Aorta (tissue), 5 donors: Measurements from ENCODE around the gene CAV3. TPM values are rescaled to one million over a fixed set of nuclear protein-coding genes. Genes with fewer than 3 reads are reported as not detected.

ENCODE experiments used
- ATAC-seq: fragments of 200-7000 bp; cut with Tn5 transposase; one replicate; pipeline ENCODE4 v1.9.1; 2022; ENCODE audit warnings: moderate library complexity; ENCODE audit not compliant: low FRiP score
- DNase-seq, 2 donors: peaks; one replicate each; pipeline ENCODE4 v3.0.0-alpha.2; 2020
- H3K27ac ChIP-seq, 2 donors: one replicate each; pipeline ENCODE4 v1.5.1; 2013; ENCODE audit warnings: low read length in 2 of 2, mild to moderate bottlenecking in 2 of 2, moderate library complexity in 2 of 2, control low read depth in 1 of 2, inconsistent platforms in 1 of 2, low read depth in 1 of 2
- H3K27me3 ChIP-seq, 2 donors: one replicate each; pipeline ENCODE4 v1.6.1; 2013; ENCODE audit warnings: control low read depth in 1 of 2, low read length in 1 of 2, mild to moderate bottlenecking in 1 of 2, moderate library complexity in 1 of 2; ENCODE audit not compliant: insufficient read depth in 2 of 2, control insufficient read depth in 1 of 2
- H3K36me3 ChIP-seq, 2 donors: one replicate each; pipeline ENCODE4 v1.6.1; 2013; ENCODE audit warnings: control low read depth in 1 of 2, low read length in 1 of 2, mild to moderate bottlenecking in 1 of 2; ENCODE audit not compliant: insufficient read depth in 2 of 2, control insufficient read depth in 1 of 2
- H3K4me1 ChIP-seq, 2 donors: one replicate each; pipeline ENCODE4 v1.6.1; 2013; ENCODE audit warnings: low read length in 2 of 2, control low read depth in 1 of 2, mild to moderate bottlenecking in 1 of 2, moderate library complexity in 1 of 2; ENCODE audit not compliant: insufficient read depth in 2 of 2, control insufficient read depth in 1 of 2
- H3K4me3 ChIP-seq, 2 donors: one replicate each; pipeline ENCODE4 v1.5.1; 2013; ENCODE audit warnings: low read length in 2 of 2, control low read depth in 1 of 2, mild to moderate bottlenecking in 1 of 2
- H3K9me3 ChIP-seq: one replicate; pipeline ENCODE4 v1.6.1; 2013; ENCODE audit warnings: mild to moderate bottlenecking, low read length; ENCODE audit not compliant: control insufficient read depth
- WGBS, 2 donors: extraction: QIAGEN DNeasy Blood & Tissue Kit; methylation state at CpG; one replicate each; pipeline ENCODE4 v1.1.7; 2013; 5-methylcytosine and 5-hydroxymethylcytosine counted together
- intact Hi-C, 2 donors: fragments of 100-400 bp; cut with DNase I; formaldehyde crosslinking; loops; one replicate each; pipeline versions ENCODE4 v1.14.2 to v1.15.0; 2022
- polyA plus RNA-seq, 2 donors: library from polyadenylated mRNA; stranded (reverse); fragments of 200-250 nt; gene quantifications; one replicate each; pipeline ENCODE4 v1.2.3, GENCODE V29; 2013
- total RNA-seq, 2 donors: library from RNA; stranded (reverse); fragmentation: NEBNext Ultra II Directional; extraction: Animal tissue kit (Norgen Biotek cat#: 25700); gene quantifications; one replicate each; pipeline ENCODE4 v1.2.1, GENCODE V29; 2021
- donor health status: healthy with polysubstance abuse.
- donor health status: Bipolar disorder and iron deficiency.
- donor health status: DM: no; HTN: no; CAD: no.
- donor health status: DM: no; HTN: no; CAD: no.
- donor health status: DM: yes; HTN: yes; CAD: no.

Gene CAV3
- total and polyA plus RNA-seq, 4 donors = 0.25 TPM; not detected in 3

GRCh38 chr3:8741581-8742261 lies 8.1 kb downstream of the CAV3 start:
- Histone ChIP-seq H3K4me1 (no peaks in the 10 kb centered on the region), H3K27me3 (no peaks in the 10 kb centered on the region), H3K36me3 (no peaks in the 10 kb centered on the region), H3K27ac (no peak overlapping the region), H3K9me3 (no peaks in the 10 kb centered on the region), H3K4me3 (no peak overlapping the region)
- DNase-seq (peak in 1 of 2 donors; percentile 64), ATAC-seq (no peak)
- 7% methylated on average over 13 of the region's 13 CpGs for WGBS, 2 donors
- intact Hi-C loops = no loop called here

- no peaks in the 10 kb centered on the region for H3K27me3 ChIP-seq
- 62 to 95% methylated on average over 6 of the region's 6 CpGs for WGBS, 2 donors
Observed at GRCh38 chr3:8743021-8743601, 9.5 kb downstream of the CAV3 start.

DNA sequence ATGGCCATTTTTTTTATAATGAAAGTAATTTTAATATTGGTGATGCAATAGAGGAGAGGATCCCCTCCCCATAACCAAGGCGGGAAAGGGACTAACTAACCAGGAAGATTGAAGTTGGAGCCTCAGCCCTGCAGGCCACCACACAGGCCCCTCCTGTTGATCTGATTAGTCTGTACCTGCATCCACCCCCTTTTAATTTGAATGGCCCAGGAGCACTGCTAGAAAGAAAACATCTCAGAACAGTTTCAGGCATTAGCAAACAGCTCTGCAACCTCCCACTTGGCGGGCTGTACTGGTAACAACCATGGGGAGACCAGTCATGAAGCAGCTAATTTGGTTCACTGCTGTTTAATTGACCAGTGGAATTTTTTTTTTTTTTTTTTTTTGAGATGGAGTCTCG lies 10.3 kb downstream of the CAV3 start:
- Histone ChIP-seq H3K27ac (no peak overlapping the region), H3K4me1 (no peaks in the 10 kb centered on the region), H3K36me3 (no peaks in the 10 kb centered on the region), H3K4me3 (no peak overlapping the region), H3K9me3 (no peaks in the 10 kb centered on the region), H3K27me3 (no peaks in the 10 kb centered on the region)
- intact Hi-C loops = no loop called here
- DNase-seq = peak in 1 of 2 donors; percentile 20
- ATAC-seq = no peak
- WGBS, 2 donors = 94 to 100% methylated on average over 3 of the region's 3 CpGs

More at GRCh38 chr3:8743021-8743601, 9.5 kb downstream of the CAV3 start:
- Histone ChIP-seq H3K9me3 (no peaks in the 10 kb centered on the region), H3K4me1 (no peaks in the 10 kb centered on the region), H3K4me3 (no peak overlapping the region), H3K27ac (no peak overlapping the region), H3K36me3 (no peaks in the 10 kb centered on the region)
- ATAC-seq = no peak
- DNase-seq = peak in 1 of 2 donors; percentile 25
- intact Hi-C loops = no loop called here

GRCh38 chr3:8745619-8746370 lies 12.2 kb downstream of the CAV3 start:
- Histone ChIP-seq H3K4me3 (no peak overlapping the region), H3K4me1 (no peaks in the 10 kb centered on the region), H3K27ac (no peak overlapping the region), H3K9me3 (no peaks in the 10 kb centered on the region), H3K36me3 (no peaks in the 10 kb centered on the region), H3K27me3 (no peaks in the 10 kb centered on the region)
- 94 to 95% methylated on average over 25 of the region's 25 CpGs for WGBS, 2 donors
- intact Hi-C loops = no loop called here
- ATAC-seq (no peak), DNase-seq (peak in 1 of 2 donors; percentile 67)

GRCh38 chr3:8746780-8747345 lies 13.3 kb downstream of the CAV3 start:
- H3K4me1 ChIP-seq = no peaks in the 10 kb centered on the region
- peak in 1 of 2 donors; percentile 10 for DNase-seq
- H3K27me3 ChIP-seq = no peaks in the 10 kb centered on the region
- no peak overlapping the region for H3K4me3 ChIP-seq
- 55 to 57% methylated on average over 7 of the region's 7 CpGs for WGBS, 2 donors
- intact Hi-C loops = no loop called here
- no peak for ATAC-seq
- H3K9me3 ChIP-seq = no peaks in the 10 kb centered on the region
- no peak overlapping the region for H3K27ac ChIP-seq
- no peaks in the 10 kb centered on the region for H3K36me3 ChIP-seq

GRCh38 chr3:8749316-8749715 lies 15.7 kb downstream of the CAV3 start:
- H3K4me3 ChIP-seq = no peak overlapping the region
- H3K27me3 ChIP-seq = no peaks in the 10 kb centered on the region
- intact Hi-C loops = no loop called here
- DNase-seq (peak in 1 of 2 donors; percentile 31), ATAC-seq (no peak)
- H3K4me1 ChIP-seq = no peaks in the 10 kb centered on the region
- H3K9me3 ChIP-seq = no peaks in the 10 kb centered on the region
- 62 to 94% methylated on average over 3 of the region's 3 CpGs for WGBS, 2 donors
- no peak overlapping the region for H3K27ac ChIP-seq
- no peaks in the 10 kb centered on the region for H3K36me3 ChIP-seq

DNA sequence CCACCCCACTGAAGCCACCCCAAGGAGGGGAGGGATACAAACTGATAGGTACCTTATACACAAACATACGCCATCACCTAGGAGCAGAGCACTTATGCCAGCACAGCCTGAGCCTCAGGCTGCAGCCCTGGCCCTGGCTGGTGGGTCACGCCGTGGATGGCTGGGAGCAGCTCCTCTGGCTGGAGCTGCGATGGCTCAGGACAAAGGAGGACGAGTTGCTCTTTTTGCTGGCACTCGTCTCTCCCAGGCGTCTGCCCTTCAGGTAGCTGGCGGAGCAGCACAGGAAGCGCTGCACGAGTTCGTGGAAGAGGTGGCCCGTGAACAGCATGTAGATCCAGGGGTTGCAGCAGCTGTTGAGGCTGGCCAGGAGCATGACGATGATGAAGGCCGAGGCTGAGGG lies 19.2 kb downstream of the CAV3 start:
- Histone ChIP-seq H3K27ac (no peak overlapping the region), H3K4me1 (no peaks in the 10 kb centered on the region), H3K4me3 (no peak overlapping the region), H3K36me3 (no peaks in the 10 kb centered on the region), H3K27me3 (no peaks in the 10 kb centered on the region), H3K9me3 (no peaks in the 10 kb centered on the region)
- no peak for ATAC-seq
- WGBS, 2 donors = 93 to 94% methylated on average over 14 of the region's 14 CpGs
- intact Hi-C loops = no loop called here
- DNase-seq = no peak

- H3K4me3 ChIP-seq = no peak overlapping the region
- ATAC-seq = no peak
- intact Hi-C loops = no loop called here
- no peak overlapping the region for H3K27ac ChIP-seq
- H3K27me3 ChIP-seq = no peaks in the 10 kb centered on the region
- H3K36me3 ChIP-seq = no peaks in the 10 kb centered on the region
- no peaks in the 10 kb centered on the region for H3K4me1 ChIP-seq
- H3K9me3 ChIP-seq = no peaks in the 10 kb centered on the region
- no peak for DNase-seq
- 64 to 66% methylated on average over 3 of the region's 3 CpGs for WGBS, 2 donors
Observed at GRCh38 chr3:8755097-8755496, 21.5 kb downstream of the CAV3 start.
